Gastrocnemius medialis (tissue), 4 donors: ENCODE results near the gene FAM118B.

ENCODE experiments used
- POLR2A ChIP-seq, 2 donors: fragments of 450-650 bp; IDR thresholded peaks; one replicate each; pipeline ENCODE4 v1.6.1; 2017; ENCODE audit warnings: antibody characterized with exemption in 2 of 2, mild to moderate bottlenecking in 2 of 2, moderate library complexity in 2 of 2
- TF ChIP-seq, protein P1 (sequence below), 5 experiments: fragments of 450-650 bp in 3 of 5; fragments of 200-600 bp in 2 of 5; sonication (generic) in 2 of 5; IDR thresholded peaks in 4 of 5; conservative IDR thresholded peaks in 1 of 5; 1 replicate in 4 of 5; 2 replicates in 1 of 5; pipeline ENCODE4 v1.5.1; 2016 to 2019; ENCODE audit warnings: antibody characterized with exemption in 5 of 5, mild to moderate bottlenecking in 3 of 5, moderate library complexity in 3 of 5

DNA sequence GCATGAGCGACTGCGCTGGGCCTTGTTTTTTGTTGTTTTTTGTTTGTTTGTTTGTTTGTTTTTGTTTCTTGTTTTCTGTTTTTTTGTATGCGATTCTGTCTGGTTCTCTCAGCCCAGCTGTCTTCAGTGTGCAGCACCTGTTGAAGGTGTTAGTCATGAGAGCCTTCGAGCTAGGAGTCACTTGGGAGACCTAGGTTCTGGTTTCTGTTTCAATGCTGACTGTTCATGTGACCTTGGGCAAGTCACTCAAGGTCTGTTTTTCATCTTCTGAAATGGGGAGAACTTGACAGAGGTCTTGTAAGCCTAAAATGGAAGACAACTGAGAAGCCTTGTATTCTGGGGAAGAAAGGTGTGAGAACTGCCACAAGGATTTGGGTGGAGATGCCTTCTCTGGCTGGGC lies 94.1 kb downstream of the FAM118B start:
- TF ChIP-seq, protein P1, sequence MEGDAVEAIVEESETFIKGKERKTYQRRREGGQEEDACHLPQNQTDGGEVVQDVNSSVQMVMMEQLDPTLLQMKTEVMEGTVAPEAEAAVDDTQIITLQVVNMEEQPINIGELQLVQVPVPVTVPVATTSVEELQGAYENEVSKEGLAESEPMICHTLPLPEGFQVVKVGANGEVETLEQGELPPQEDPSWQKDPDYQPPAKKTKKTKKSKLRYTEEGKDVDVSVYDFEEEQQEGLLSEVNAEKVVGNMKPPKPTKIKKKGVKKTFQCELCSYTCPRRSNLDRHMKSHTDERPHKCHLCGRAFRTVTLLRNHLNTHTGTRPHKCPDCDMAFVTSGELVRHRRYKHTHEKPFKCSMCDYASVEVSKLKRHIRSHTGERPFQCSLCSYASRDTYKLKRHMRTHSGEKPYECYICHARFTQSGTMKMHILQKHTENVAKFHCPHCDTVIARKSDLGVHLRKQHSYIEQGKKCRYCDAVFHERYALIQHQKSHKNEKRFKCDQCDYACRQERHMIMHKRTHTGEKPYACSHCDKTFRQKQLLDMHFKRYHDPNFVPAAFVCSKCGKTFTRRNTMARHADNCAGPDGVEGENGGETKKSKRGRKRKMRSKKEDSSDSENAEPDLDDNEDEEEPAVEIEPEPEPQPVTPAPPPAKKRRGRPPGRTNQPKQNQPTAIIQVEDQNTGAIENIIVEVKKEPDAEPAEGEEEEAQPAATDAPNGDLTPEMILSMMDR (IDR thresholded peaks at IDR 0.05 in 4 of 5, conservative IDR thresholded peaks at IDR 0.05 in 1 of 5) = no peak
- TF ChIP-seq POLR2A (IDR thresholded peaks at IDR 0.05) = no peak
